H1 (cell line): Measurements from ENCODE around the gene RAB31.

Source experiments
- CTCF ChIP-seq, 3 experiments: IDR thresholded peaks; 1 replicate in 2 of 3; 2 replicates in 1 of 3; pipeline versions ENCODE4 v1.5.1 to v1.6.1; 2011; ENCODE audit warnings: low read length in 3 of 3, mild to moderate bottlenecking in 3 of 3, inconsistent platforms in 2 of 3, low read depth in 1 of 3, moderate library complexity in 1 of 3; ENCODE audit not compliant: insufficient read depth in 1 of 3; ENCODE audit errors: control extremely low read depth in 1 of 3
- JUN ChIP-seq: IDR thresholded peaks from 2 replicates; pipeline ENCODE4 v1.6.1; 2011; ENCODE audit warnings: low read depth, mild to moderate bottlenecking, improper control_type of control experiment, low read length
- POLR2A ChIP-seq, 2 experiments: IDR thresholded peaks; 1 replicate in 1 of 2; 2 replicates in 1 of 2; pipeline ENCODE4 v1.6.1; 2011; ENCODE audit warnings: low read depth in 2 of 2, low read length in 2 of 2, mild to moderate bottlenecking in 2 of 2; ENCODE audit errors: control extremely low read depth in 1 of 2
- RNF2 ChIP-seq: fragments of 200-900, 300-1000 bp; sonication (generic); IDR thresholded peaks from 2 replicates; pipeline ENCODE4 v1.7.1; 2016; ENCODE audit warnings: borderline replicate concordance, low read depth, mild to moderate bottlenecking, antibody characterized with exemption, low read length; ENCODE audit not compliant: poor library complexity, severe bottlenecking; ENCODE audit errors: missing control alignments
- SRF ChIP-seq: IDR thresholded peaks from 2 replicates; pipeline ENCODE4 v1.6.1; 2011; ENCODE audit warnings: mild to moderate bottlenecking, low read depth, low read length, moderate library complexity

GRCh38 chr18:9906481-9906880 is 198.4 kb downstream of the RAB31 start:
- TF ChIP-seq RNF2 (no peak), JUN (no peak), POLR2A (IDR thresholded peaks at IDR 0.05; ENCODE audit: control extremely low read depth in 1 of 2, low read depth in 2 of 2, low read length in 2 of 2) (no peak), CTCF (IDR thresholded peaks at IDR 0.05; ENCODE audit: control extremely low read depth in 1 of 3, insufficient read depth in 1 of 3, low read depth in 1 of 3, low read length in 3 of 3) (no peak), SRF (no peak)
